DMS114 treated with DMSO at 0.1 percent for 48 hours (cell line): Measurements from ENCODE around the gene DYNLL1.
A peak's percentile ranks its signal among the peaks of the same experiment; 100 is the strongest.
"Not testable (repeated sequence)": the region's sequence is repeated elsewhere in the genome, so short reads cannot be mapped to it uniquely, and the experiment has no call there.

Experiments
- DNase-seq: peaks from one replicate; lab custom pipeline; 2025; ENCODE audit not compliant: unreplicated experiment; lab: John Stamatoyannopoulos, UW

DYNLL1 gene

GRCh38 chr12:120495731-120496412 is at the start of gene DYNLL1:
DYNLL1 (plus strand) TSS chr12:120496113; CDS start chr12:120496422, 309 bp downstream.
- DNase-seq, result peak; percentile 88

DNA sequence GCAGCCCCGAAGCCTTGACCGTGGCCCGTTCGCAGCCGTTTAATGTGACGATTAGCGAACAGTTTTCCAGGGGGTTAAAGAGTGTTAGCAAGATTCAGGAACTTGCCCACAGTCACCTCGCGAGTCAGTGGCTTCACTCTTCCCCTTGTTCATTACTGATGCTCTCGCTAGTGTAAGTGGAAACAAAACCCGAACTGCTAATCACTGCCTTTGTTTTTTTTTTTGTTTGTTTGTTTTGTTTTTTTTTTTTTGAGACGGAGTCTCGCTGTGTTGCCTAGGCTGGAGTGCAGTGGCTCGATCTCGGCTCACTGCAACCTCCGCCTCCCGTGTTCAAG is 49.1 kb upstream of the DYNLL1 start:
- not testable (repeated sequence) for DNase-seq

DNA sequence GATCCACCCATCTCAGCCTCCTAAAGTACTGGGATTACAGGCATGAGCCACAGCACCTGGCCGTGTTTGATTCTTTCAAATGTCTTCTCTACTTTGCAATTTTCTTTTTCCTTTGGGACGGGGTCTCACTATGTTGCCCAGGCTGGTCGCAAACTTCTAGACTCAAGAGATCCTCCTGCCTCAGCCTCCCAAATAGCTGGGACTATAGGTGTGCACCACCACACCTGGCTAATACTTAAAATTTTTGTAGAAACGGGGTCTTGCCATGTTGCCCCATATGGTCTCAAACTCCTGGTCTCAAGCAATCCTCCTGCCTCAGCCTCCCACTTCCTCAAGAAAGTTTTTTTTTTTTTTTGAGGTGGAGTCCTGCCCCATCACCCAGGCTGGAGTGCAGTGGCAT is 47.9 kb upstream of the DYNLL1 start:
- no peak for DNase-seq

GRCh38 chr12:120452524-120452923 is 43.4 kb upstream of the DYNLL1 start:
- not testable (repeated sequence) for DNase-seq

DNA sequence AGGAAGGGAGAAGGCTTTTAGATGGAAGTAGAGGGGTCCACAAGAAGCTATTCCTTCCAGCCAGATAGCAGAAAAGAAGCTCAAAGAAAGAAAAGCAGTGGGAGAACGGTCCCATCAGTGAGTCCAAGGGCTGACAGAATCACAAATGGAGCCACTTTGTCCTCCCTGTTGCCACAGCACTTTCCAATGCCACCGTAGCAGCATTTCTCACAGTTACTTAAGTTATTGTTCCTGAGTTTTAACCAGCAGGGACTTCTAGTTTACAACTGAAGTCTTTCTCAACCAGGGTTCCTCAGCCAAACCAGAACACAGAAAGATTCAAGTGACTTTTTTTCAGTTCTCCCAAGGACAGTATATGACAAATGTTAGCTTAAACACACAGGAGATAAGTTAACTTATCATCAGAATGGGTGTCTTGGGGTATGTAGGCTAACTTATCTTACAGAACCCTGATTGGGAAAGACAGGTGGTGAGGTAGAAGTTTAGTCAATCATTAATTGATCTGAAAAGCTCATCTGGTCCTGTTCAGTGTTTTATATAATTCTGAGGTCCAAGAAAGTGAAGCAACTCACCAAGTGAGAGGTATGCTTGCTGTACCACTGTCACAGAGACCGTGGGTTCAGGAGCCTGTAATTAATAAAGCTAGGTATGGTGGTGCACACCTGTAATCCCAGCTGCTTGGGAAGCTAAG is 42.7 kb upstream of the DYNLL1 start:
- no peak for DNase-seq

- no peak for DNase-seq
Measured at GRCh38 chr12:120453977-120454376, 41.9 kb upstream of the DYNLL1 start.

GRCh38 chr12:120455302-120455701 is 40.6 kb upstream of the DYNLL1 start:
- no peak for DNase-seq

DNA sequence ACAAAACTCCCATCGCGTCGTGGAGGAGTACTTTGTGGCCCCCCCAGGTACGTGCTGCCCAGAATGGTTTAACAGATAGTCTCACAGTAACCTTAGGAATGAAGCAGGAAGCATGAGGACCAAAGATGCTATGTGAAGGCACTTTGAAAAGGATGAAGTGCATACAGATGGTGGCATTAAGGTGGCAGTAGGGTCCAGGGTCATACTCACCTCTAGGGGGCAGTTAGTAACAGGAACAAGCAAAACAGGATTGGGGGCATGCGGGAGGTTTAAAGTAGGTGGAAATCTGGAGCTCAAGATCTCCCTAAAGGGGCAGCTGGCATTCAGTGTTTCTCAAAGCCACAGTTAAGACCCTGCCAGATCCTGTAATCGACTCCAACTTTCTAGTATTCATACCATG is 38.8 kb upstream of the DYNLL1 start:
- no peak for DNase-seq

- DNase-seq, result no peak
Measured at GRCh38 chr12:120460157-120460556, 35.8 kb upstream of the DYNLL1 start.

DNA sequence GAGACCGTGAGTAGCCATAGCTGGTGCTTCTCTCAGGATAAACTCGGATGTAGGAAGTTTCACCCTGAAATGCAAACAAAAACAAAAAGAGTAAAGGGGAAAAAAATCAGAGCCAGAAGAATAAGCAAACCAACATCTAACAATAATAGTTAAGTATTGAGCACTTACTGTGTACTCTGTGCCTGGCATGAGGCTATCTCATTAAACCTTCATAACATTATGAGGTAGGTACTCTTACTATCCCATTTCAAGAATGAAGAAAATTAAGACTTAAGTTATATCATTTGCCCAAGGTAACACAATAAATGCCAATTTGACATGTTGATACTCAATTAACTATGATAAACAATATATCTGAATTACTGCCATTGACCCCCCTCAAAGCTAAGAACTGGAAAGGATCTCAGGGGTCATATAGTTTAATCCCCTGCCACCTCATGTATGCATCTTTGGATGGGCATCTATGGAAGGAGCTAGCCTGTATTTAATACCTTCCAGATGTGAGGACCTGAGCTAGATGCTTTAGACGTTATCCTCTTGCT is 33.7 kb upstream of the DYNLL1 start:
- no peak for DNase-seq

DNA sequence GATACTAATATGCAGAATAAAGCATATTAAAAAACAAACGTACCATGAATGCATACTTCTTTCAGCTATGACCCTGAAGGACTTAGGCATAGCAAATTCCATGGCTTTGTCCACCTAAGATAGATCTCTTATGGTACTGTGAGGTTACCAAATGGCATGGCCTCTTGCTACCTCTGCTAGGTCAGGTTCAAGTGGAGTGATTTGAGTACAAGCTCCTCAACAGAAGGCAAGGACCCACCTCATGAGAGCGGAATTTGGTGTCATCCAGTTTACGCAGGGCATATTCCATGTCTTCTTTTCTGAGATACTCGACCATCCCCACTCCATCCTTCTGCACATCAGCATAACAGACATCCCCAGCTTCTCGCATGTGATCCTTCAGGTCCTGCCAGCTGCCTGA is 32.2 kb upstream of the DYNLL1 start:
- no peak for DNase-seq

DNA sequence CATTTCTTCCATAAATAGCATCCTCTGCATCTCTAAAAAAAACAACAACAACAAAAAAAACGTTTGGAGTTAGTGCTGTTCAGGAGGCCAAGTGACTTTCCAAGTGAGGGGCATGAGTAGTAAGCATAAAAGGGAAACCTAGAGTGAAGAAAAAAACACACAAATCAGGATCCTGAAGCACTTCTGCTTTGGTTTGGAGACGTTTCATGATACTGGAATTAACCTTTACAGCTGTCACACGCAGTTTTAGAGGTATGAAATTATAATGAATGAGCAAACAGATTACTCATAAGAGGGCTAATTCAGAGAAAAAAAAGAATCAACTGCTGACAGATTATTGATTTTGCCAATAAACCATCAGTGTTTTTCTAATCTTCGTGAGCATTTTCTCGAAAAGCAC is 30.2 kb upstream of the DYNLL1 start:
- DNase-seq, result no peak

- DNase-seq, result peak; percentile 60
Measured at GRCh38 chr12:120466560-120467315, 29.2 kb upstream of the DYNLL1 start.

DNA sequence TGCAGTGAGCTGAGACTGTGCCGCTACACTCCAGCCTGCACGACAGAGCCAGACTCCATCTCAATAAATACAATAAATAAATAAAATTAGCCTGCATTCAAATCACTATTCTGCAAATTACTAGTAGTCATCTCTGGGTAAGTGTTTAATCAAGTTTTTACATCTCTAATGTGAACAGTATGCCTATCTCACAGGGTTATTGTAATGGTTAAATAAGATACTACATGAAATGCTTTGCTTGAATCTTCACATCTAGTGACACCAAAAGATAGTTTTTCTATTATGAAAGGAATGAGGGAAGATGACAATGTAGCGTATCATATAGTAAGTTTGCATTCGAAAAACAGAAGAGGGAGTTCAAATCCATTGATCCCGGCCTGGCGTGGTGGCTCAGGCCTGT is 28.5 kb upstream of the DYNLL1 start:
- DNase-seq, result no peak

- no peak for DNase-seq
Measured at GRCh38 chr12:120468325-120468820, 27.5 kb upstream of the DYNLL1 start.

DNA sequence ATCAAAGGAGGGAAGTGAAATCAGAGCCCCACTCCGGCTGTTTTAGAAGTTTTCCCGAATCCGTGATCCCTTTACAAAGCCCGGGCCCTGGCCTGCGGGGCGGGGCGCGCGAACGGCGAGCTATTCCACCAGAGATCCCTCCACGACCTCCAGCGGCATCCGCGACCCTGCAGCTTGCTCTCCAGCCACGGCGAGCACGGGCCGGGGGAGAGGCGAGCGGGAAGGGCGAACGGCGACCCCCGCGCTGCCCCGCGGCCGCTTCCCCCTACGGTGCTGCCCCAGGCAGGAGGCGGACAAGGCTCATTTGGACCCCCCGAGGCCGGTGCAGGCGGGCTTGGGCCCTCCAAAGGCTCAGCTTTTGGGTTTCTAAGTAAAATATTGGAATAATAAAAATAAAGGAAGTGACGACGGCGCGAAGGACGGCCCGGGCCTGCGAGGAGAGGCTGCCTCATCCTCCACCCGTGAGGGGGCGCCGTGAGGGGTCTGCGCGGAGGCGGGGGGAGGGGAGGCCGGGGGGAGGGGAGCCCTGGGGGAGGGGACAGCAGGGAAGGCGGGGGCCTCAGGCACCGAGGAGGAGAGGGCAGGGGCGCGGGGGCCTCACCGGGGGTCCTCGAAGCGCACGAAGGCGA is 27.0 kb upstream of the DYNLL1 start:
- no peak for DNase-seq

DNA sequence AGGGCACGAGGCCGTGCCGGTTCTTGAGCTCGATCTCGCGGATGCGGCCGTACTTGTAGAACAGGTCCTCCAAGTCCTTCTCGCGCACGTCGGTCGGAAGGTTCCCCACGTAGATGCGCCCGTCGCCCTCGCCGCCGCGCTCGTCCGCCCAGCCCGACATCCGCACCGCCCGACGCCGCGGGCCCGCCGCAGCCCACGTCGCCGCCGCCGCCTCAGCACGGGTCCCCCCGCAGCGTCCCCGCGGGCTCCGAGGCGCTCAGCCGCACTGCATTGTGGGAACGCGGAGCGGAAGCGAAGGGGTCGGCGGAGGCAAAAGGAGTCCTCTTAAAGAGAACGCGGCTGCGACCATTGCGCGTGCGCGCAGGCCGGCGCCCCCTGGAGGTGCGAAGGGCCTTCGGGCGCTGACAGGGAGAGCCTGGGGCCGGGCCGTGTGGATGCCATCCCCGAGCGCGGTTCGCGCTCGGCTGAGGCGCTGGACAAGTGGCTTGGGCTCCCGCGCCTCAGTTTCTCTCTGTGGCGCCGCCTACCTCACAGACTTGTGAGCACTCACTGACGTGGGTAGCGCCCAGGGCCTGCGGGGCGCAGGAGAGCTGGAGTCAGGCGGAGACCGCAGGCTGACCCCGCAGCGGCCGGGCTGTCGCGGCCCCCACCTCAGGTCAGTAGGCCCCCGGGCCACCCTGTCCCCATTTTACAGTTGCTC is 26.3 kb upstream of the DYNLL1 start, which contains the start of gene SRSF9:
SRSF9 (minus strand) TSS at position 299 of the 700 bp plus-strand sequence; CDS start at position 160, 139 bp downstream.
- DNase-seq, result peak; percentile 91

DNA sequence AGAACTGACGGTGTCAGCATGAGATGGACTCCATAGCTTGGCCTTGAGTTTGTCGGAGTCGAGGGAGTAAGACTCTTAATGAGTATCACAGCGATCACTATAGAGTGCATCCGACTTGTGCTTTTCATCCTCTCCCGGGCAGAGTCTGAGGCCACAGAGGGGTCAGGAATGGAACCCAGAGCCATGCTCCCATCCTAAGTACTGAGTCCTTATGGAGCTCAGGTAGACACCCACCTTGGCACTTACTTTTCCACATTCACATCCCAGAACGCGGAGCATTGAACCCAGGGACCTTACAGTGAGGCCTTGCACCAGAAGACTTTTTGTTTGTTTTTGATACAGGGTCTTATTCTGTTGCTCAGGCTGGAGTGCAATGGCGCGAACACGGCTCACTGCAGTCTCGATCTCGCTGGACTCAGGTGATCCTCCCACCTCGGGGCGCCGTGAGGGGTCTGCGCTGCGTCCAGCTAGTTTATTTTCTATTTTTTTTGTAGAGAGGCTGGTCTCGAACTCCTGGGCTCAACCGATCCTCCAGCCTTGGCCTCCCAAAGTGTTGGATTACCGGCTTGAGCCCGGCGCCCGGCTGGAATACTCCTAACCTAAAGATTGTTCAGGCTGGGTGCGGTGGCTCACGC is 25.6 kb upstream of the DYNLL1 start:
- no peak for DNase-seq

DNA sequence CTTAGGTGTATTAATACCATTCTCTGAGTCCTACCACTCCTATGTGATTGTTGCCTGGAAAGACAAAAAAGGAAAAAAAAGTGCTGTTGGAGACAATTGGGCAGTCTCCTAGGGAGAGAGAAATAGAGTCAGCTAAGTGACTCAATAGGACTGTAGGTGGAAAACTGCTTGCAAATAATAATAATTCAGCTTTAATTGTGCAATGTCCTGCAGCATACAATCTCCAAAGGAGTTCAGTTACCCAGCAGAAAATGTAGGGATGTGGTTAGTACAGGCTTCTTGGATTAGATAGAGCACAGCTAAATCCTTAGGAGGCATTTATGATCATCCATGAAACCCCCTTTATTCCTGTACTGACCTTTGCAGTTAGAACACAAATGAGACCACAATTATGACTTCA is 23.4 kb upstream of the DYNLL1 start:
- no peak for DNase-seq
